Esophagus squamous epithelium (tissue), 4 donors: ENCODE measurements around the gene LACC1.

Source experiments
- CTCF ChIP-seq, 6 experiments: fragments of 450-650 bp in 4 of 6; fragments of 200-600 bp in 2 of 6; sonication (generic) in 2 of 6; IDR thresholded peaks; one replicate each; pipeline ENCODE4 v1.5.1; 2016 to 2019; ENCODE audit warnings: antibody characterized with exemption in 6 of 6, mild to moderate bottlenecking in 4 of 6, moderate library complexity in 4 of 6
- POLR2A ChIP-seq, 4 donors: fragments of 450-650 bp; IDR thresholded peaks; one replicate each; pipeline ENCODE4 v1.6.1; 2017; ENCODE audit warnings: antibody characterized with exemption in 4 of 4, mild to moderate bottlenecking in 4 of 4, moderate library complexity in 3 of 4

- TF ChIP-seq CTCF (IDR thresholded peaks at IDR 0.05) = no peak
- no peak for TF ChIP-seq POLR2A (IDR thresholded peaks at IDR 0.05)
Measured at GRCh38 chr13:43848001-43848649, 31.6 kb upstream of the LACC1 start.
